GM18870 (cell line): ENCODE data around the gene VIPR1.
A peak's percentile ranks its signal among the peaks of the same experiment; 100 is the strongest.
"Not testable (repeated sequence)": the region's sequence is repeated elsewhere in the genome, so short reads cannot be mapped to it uniquely, and the experiment has no call there.

Experiments
- ATAC-seq: cut with Tn5 transposase; IDR thresholded peaks from one replicate; pipeline ENCODE4 v1.9.1; 2021; ENCODE audit warnings: moderate library complexity; ENCODE audit not compliant: unreplicated experiment

The VIPR1 gene

DNA sequence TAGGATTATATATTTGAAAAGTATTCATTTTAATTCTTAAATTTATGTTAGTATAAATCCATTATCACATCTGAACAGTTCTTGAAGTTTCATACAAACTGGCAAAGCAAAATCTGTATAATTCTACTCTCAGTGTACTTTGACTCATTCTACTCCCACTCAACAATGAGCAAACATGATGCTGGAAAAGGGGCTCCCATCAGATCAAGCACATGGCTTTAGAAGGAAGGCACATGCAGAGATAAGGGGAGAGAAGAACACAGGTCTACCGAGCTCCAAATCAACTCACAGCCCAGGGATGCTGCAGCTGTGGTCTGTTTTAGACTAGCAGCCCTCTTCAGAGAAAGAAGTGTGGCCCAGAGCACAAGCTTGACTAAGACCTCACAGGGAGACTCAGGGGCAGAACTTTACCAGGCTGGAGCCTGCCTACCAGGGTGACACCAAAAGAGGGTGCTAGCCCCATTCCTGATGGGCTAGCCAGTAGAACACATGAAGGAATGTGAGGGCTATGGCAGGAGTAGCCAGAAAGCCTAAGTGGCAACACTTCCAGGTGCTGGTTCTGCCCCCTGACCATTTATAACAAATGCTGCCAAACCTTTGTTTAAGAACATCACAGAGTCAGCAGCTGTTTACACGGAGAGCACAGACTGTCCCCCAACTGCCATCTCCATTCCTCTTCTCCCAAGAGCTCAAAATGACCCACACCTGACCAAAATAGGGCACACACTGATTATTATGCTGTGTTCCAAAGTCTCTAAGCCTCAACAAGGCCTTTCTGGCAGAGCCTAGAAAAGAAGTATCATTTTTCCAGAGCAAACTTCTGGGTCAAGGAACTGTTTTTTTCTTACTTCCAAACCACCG lies 59.8 kb downstream of the VIPR1 start:
- no peak for ATAC-seq

DNA sequence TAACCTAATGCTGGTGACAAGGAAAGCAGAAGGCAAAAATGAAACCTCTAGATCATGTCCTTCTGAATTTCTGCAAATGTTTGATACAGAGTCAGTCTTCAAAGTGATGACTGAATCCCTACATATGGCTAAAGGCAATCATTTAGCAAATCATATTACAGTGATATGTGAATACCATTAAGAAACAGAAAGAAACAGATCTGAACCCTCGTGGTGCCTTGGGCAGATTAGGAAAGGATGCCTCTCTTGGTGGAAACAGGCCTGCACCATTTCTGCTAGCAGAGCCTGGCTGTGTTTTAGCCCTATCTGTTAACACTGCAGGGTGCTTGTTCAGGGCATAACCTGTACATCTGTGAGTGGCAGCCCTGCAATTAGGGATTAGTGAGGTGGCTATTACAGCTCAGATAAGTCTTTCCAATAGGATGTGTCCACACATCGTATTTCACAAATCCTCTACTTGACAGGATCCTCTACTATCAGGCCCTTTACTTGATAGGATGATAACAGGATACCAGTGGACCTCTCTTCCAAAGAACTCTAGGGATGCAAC lies 67.2 kb downstream of the VIPR1 start:
- no peak for ATAC-seq

DNA sequence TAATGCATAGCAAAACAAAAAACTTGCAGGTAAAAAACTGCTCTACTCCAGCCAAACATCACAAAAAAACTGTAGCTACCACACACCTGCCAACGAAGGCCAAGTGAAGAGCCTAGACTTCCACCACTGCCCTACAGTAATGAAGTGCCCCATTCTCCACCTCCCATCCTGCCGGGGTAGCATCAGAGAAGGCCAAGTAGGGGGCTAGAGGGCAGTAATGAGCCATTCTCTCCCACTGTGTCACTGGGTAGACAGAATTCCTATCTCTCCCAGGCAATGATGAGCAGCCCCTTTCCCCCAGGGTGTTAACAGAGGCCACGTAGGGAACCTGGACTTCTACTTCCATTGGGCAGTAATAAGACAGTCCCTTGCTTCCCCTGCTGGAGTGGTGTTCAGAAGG lies 69.8 kb downstream of the VIPR1 start:
- no peak for ATAC-seq

DNA sequence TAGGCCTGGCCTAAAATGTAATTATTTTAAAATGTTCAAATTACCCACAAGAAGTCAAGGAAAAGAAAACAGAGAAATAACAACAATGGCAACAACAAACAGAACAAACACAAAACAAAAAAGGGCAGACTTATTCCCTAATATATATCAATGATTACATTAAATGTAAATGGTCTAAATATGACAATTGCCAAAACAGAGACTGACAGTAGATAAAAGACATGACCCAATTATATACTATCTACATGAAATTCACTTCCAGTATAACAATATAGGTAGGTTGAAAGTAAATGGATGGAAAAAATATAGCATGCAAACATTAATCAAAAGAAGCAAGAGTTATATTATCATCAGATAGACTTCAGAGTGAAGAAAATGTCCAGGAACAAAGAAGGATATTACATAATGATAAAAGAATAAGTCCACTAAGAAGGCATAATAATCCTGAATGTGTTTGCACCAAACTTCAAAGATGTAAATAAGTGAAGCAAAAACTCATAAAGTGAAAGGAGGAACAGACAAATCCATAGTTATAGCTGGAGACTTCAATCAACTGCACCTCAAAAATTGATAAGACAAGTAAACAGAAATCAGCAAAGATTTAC lies 72.8 kb downstream of the VIPR1 start:
- no peak for ATAC-seq

DNA sequence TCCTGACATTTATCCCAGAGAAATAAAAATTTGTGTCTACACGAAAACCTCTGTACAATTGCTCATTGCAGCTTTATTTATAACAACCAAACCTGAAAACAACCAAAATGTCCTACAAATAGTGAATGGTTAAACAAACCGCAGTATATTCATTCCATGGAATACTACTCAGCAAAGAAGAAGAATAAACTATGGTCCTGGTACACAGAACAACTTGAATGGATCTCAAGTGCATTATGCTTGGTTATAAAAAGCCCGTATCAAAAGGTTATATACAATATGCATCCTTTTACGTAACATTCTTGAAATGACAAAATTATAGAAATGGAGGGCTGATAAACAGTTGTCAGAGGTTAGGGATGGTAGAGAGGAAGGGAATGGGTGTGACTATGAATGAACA lies 75.6 kb downstream of the VIPR1 start:
- no peak for ATAC-seq

DNA sequence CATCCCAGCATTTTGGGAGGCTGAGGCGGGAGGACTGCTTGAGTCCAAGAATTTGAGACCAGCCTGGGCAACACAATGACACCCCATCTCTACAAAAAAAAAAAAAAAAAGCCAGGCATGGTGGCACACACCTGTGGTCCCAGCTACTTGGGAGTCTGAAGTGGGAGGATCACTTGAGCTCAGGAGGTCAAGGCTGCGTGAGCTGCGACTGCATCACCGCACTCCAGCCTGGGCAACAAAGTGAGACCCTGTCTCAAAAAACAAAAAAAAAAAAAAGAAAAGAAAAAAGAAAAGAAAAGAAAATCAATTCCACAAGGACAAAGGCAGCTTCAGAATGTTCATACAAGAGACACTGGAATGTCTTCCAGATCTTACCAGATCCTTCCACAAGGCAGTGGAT lies 76.9 kb downstream of the VIPR1 start:
- ATAC-seq = not testable (repeated sequence)

DNA sequence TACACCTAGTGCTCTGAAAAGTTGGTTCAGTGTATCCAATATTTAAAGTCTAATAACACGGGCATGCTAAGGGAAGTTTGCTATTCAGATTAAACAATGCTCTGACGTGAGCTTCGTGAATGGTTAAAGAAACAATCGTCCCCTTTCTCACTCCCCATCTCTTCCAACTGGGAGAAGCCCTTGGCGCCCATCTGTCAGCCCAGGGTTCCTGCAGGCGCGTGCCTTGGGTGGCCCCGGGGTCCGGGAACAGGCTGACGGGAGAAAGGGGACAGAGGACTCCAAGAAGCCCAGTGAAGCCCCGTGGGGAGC lies 78.9 kb downstream of the VIPR1 start:
- no peak for ATAC-seq

DNA sequence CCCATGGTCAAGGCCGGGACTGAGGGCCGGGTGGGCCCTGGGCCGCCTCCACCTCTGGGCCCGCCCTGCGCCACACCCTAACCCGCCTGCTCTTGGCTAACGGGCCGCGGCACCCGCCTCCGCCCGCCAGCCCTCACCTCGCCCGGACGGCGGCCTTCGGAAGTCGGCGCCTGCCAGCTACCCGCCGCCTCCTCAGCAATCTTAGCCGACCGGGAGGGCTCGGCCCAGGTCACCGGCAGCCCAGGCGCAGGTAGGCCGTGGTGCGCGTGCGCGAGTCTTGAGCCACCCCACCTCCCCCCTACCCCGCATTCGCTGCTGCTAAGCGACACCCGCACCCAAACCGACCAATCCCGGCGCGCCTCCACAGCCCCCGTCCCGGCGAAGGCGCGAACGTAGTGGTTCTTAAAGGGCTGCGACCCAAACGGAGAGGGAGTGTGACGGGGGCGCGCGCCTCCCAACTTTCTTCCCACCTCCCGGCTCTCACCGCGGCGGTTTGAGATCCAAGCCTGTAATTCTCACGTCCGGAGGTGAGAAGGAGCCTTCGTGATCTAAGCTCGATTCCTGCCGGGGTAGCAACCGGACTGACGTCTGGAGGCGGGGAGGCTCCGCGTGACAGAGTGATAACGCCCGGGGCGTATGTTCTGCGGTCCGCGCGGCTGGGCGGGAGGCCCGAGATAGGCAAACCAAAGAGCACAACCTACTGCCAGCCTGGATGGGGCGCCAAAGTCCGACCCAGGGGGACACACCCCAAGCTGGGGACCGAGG lies 79.4 kb downstream of the VIPR1 start, which contains the start of gene SEC22C:
Gene SEC22C (minus strand): TSS at position 259 of the 765 bp plus-strand sequence. CDS start 12,921 bp downstream, outside the sequence.
- ATAC-seq = peak; percentile 79

DNA sequence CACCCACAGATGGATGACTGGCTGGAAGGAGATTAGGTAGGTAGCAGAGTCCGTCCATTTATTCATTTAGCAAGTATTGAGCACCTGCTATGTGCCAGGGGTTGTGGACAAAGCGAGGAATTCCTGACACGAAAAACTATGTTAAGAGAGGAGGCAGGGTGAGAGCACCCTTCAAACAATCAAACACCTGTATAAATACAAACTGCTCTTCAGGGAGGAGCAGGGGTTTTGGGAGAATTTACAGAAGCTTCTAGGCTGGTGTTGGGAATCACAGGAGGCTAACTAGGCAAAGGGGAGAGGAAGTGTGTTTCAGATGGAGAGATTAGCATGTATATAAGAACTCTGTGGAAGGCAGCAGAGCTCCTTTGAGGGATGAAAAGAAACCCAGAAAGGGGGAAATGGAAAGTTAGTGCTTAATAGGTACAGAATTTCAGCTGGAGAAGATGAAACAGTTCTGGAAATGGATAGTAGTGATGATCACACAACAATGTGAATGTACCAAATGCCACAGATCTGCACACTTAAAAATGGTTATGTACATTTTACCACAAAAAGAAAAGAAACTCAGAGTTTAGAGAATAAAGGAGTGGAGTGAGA lies 80.1 kb downstream of the VIPR1 start:
- no peak for ATAC-seq
